Measurements from ENCODE around the gene PDZD8. TPM values are rescaled to one million over a fixed set of nuclear protein-coding genes. Genes with fewer than 3 reads are reported as not detected.

Gene PDZD8
- polyA plus RNA-seq, 2 of the 4 experiments (the other 2 are of a cell fraction), result 27.4 to 76.7 TPM

DNA sequence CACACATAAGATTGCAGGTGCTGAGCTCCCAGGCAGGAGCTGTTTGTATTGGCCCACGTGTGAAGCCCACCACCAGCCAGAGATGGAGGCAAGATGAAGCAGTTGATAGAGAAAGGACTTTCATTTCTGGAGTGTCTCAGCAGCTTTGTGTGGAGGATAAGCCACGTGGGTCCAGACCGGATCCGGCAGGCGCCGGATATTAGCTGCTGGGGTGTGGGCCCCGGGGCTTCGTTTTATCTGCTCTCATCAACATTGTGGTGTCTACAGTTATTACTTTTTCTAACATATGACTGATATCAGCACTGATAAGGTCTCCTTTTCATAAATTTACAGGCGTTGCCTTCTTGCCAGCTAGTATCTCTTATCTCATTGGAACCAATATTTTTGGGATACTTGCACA lies 108.8 kb downstream of the PDZD8 start:
- TF ChIP-seq MAFK (IDR thresholded peaks at IDR 0.05; ENCODE audit: partially characterized antibody) (no peak), POLR2A (IDR thresholded peaks at IDR 0.05; ENCODE audit: low read length) (no peak), ZSCAN20 (CRISPR knock-in tag; IDR thresholded peaks at IDR 0.05) (no peak), MAZ (IDR thresholded peaks at IDR 0.05; ENCODE audit: borderline replicate concordance, low read depth, low read length) (no peak), TFCP2L1 (CRISPR knock-in tag; IDR thresholded peaks at IDR 0.05) (no peak), MYC (IDR thresholded peaks at IDR 0.05; ENCODE audit: borderline replicate concordance, low read length) (no peak), KDM1A (IDR thresholded peaks at IDR 0.05; ENCODE audit: low read depth) (no peak), ZC3H11A (IDR thresholded peaks at IDR 0.05) (no peak), SMC3 (IDR thresholded peaks at IDR 0.05) (no peak), POLR2AphosphoS2 (conservative IDR thresholded peaks at IDR 0.05; ENCODE audit: low read length) (no peak), EHF (CRISPR knock-in tag; IDR thresholded peaks at IDR 0.05) (no peak), CBX8 (IDR thresholded peaks at IDR 0.05) (no peak), SREBF2 (IDR thresholded peaks at IDR 0.05) (no peak), RNF2 (IDR thresholded peaks at IDR 0.05; ENCODE audit: borderline replicate concordance, low read depth) (no peak), PHF8 (IDR thresholded peaks at IDR 0.05; ENCODE audit: borderline replicate concordance, low read depth) (no peak), CEBPB (IDR thresholded peaks at IDR 0.05) (no peak), HDAC2 (IDR thresholded peaks at IDR 0.05) (no peak)
- TF ChIP-seq, protein P1, sequence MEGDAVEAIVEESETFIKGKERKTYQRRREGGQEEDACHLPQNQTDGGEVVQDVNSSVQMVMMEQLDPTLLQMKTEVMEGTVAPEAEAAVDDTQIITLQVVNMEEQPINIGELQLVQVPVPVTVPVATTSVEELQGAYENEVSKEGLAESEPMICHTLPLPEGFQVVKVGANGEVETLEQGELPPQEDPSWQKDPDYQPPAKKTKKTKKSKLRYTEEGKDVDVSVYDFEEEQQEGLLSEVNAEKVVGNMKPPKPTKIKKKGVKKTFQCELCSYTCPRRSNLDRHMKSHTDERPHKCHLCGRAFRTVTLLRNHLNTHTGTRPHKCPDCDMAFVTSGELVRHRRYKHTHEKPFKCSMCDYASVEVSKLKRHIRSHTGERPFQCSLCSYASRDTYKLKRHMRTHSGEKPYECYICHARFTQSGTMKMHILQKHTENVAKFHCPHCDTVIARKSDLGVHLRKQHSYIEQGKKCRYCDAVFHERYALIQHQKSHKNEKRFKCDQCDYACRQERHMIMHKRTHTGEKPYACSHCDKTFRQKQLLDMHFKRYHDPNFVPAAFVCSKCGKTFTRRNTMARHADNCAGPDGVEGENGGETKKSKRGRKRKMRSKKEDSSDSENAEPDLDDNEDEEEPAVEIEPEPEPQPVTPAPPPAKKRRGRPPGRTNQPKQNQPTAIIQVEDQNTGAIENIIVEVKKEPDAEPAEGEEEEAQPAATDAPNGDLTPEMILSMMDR (IDR thresholded peaks at IDR 0.05), result no peak
- TF ChIP-seq, protein P2, sequence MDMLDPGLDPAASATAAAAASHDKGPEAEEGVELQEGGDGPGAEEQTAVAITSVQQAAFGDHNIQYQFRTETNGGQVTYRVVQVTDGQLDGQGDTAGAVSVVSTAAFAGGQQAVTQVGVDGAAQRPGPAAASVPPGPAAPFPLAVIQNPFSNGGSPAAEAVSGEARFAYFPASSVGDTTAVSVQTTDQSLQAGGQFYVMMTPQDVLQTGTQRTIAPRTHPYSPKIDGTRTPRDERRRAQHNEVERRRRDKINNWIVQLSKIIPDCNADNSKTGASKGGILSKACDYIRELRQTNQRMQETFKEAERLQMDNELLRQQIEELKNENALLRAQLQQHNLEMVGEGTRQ (IDR thresholded peaks at IDR 0.05), result no peak
- FAIRE-seq, result no peak
- POLR2A ChIA-PET, result interaction anchor here (0.6 kb wide), 1 partner anchor 173 kb away, joined by 3 read pairs; no protein-coding TSS in a partner anchor

DNA sequence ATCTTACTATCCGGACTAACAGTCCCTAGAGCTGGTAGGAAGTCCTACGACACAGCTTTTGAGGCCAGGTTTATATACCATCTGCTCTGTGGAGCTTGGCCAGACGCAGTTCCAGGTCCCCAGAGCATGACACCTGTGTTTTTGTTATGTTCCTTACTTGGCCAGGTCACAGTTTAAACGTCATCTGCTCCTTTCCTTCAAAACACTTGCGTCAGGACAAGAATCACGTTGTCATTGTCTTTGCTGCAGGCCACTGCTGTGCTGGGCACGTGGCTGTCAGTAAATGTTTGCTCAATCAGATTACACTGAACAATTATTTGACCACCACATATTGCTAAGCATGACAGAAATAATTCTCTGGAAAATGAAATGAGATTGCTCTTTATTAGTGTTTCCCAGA lies 110.5 kb downstream of the PDZD8 start:
- 51% methylated on average over 7 of the region's 7 CpGs for WGBS (ENCODE audit: missing lambda C conversion rate)
- Histone ChIP-seq H3K4me2 (no peak overlapping the region), H3K4me3 (no peak overlapping the region), H3K9me3 (no peaks in the 10 kb centered on the region), H3K4me1 (no peaks in the 10 kb centered on the region), H3K27ac (no peak overlapping the region)
- DNase-seq (ENCODE audit: low read depth in 1 of 2, low spot score in 1 of 2) (no peak), FAIRE-seq (no peak), ATAC-seq (no peak)
- TF ChIP-seq BHLHE40 (IDR thresholded peaks at IDR 0.05; ENCODE audit: low read depth, low read length) (no peak), ZFP36 (IDR thresholded peaks at IDR 0.05; ENCODE audit: borderline replicate concordance, partially characterized antibody) (no peak), ZC3H11A (IDR thresholded peaks at IDR 0.05) (no peak), MAFK (IDR thresholded peaks at IDR 0.05; ENCODE audit: partially characterized antibody) (no peak), RFX5 (IDR thresholded peaks at IDR 0.05) (no peak), ESRRA (IDR thresholded peaks at IDR 0.05; ENCODE audit: borderline replicate concordance, low read length) (no peak), KDM5A (IDR thresholded peaks at IDR 0.05) (no peak), CBX2 (IDR thresholded peaks at IDR 0.05; ENCODE audit: borderline replicate concordance, low read depth) (no peak), TFCP2L1 (CRISPR knock-in tag; IDR thresholded peaks at IDR 0.05) (no peak), JUN (IDR thresholded peaks at IDR 0.05) (no peak), FOSB (CRISPR knock-in tag; IDR thresholded peaks at IDR 0.05) (no peak), MYC (IDR thresholded peaks at IDR 0.05; ENCODE audit: borderline replicate concordance, low read length) (no peak), CHD2 (IDR thresholded peaks at IDR 0.05; ENCODE audit: low read length, partially characterized antibody) (no peak), SREBF2 (IDR thresholded peaks at IDR 0.05) (no peak), FOSL2 (IDR thresholded peaks at IDR 0.05) (no peak), FOSL2 (CRISPR knock-in tag; IDR thresholded peaks at IDR 0.05) (no peak), NPAS2 (CRISPR knock-in tag; IDR thresholded peaks at IDR 0.05; ENCODE audit: borderline replicate concordance) (no peak)
- TF ChIP-seq, protein P3, sequence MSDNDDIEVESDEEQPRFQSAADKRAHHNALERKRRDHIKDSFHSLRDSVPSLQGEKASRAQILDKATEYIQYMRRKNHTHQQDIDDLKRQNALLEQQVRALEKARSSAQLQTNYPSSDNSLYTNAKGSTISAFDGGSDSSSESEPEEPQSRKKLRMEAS (IDR thresholded peaks at IDR 0.05), result no peak
- TF ChIP-seq, protein P4, sequence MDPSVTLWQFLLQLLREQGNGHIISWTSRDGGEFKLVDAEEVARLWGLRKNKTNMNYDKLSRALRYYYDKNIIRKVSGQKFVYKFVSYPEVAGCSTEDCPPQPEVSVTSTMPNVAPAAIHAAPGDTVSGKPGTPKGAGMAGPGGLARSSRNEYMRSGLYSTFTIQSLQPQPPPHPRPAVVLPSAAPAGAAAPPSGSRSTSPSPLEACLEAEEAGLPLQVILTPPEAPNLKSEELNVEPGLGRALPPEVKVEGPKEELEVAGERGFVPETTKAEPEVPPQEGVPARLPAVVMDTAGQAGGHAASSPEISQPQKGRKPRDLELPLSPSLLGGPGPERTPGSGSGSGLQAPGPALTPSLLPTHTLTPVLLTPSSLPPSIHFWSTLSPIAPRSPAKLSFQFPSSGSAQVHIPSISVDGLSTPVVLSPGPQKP (IDR thresholded peaks at IDR 0.05; ENCODE audit: low read depth, low read length), result no peak
- TF ChIP-seq, protein P1 (IDR thresholded peaks at IDR 0.05), result no peak
- POLR2A ChIA-PET, result no interaction called here
- CTCF ChIA-PET, result interaction anchor here (4.5 kb wide), 1 partner anchor 48 kb away, joined by 20 read pairs; no protein-coding TSS in a partner anchor

More for the DNA sequence above, 108.8 kb downstream of the PDZD8 start:
- no peak overlapping the region for H3K4me2 ChIP-seq
- H3K9me3 ChIP-seq, result no peaks in the 10 kb centered on the region
- DNase-seq (ENCODE audit: low read depth in 1 of 2, low spot score in 1 of 2), result no peak
- ATAC-seq, result no peak
- H3K4me3 ChIP-seq, result no peak overlapping the region
- WGBS (ENCODE audit: missing lambda C conversion rate), result 76% methylated on average over 9 of the region's 9 CpGs
- CTCF ChIA-PET, result interaction anchor here (1.8 kb wide), 1 partner anchor 50 kb away, joined by 12 read pairs; no protein-coding TSS in a partner anchor
- H3K27ac ChIP-seq, result no peak overlapping the region
- H3K4me1 ChIP-seq, result peaks cover 2% of the 10 kb centered on the region

All from A549 (cell line).